ENCODE measurements around the gene HP. TPM values are rescaled to one million over a fixed set of nuclear protein-coding genes. Genes with fewer than 3 reads are reported as not detected.
A peak's percentile ranks its signal among the peaks of the same experiment; 100 is the strongest.

Gene HP
- total and polyA plus RNA-seq, 2 of the 13 experiments (the other 11 are each of a cell fraction or from before 2014, with no cell fraction given), result 387 to 524 TPM

DNA sequence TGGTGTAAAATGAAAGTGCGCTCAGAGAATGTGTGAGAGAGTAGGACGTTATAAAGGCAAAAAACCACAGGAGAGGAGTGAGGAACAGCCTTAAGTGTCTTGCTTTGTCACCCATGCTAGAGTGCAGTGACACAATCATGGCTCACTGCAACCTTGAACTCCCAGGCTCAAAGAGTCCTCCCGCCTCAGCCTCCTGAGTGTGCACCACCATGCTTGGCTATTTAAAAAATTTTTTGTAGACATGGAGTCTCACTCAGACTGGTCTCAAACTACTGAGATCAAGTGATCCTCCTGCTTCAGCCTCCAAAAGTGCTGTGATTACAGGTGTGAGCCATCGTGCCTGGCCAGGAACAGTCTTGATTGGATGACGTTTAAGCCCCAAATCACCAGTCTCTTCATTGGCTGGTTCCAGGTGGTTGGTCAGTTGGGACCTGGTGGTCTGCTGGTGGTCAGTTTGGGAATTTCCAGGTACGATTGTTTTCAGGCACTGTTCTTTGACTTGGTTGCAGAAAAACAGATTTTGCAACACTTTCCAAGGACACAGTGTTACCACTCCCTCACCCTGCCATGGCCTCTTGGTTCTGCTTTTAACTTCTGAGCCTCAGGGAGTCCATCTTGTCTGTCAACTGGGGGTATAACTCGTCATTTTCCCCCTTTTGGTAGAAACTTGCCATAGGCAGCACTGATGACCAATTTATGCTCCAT lies 24.6 kb upstream of the HP start (continued):
- TF ChIP-seq, protein P1, sequence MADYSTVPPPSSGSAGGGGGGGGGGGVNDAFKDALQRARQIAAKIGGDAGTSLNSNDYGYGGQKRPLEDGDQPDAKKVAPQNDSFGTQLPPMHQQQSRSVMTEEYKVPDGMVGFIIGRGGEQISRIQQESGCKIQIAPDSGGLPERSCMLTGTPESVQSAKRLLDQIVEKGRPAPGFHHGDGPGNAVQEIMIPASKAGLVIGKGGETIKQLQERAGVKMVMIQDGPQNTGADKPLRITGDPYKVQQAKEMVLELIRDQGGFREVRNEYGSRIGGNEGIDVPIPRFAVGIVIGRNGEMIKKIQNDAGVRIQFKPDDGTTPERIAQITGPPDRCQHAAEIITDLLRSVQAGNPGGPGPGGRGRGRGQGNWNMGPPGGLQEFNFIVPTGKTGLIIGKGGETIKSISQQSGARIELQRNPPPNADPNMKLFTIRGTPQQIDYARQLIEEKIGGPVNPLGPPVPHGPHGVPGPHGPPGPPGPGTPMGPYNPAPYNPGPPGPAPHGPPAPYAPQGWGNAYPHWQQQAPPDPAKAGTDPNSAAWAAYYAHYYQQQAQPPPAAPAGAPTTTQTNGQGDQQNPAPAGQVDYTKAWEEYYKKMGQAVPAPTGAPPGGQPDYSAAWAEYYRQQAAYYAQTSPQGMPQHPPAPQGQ (CRISPR knock-in tag; IDR thresholded peaks at IDR 0.05; ENCODE audit: borderline replicate concordance), result no peak
- TF ChIP-seq KAT7 (CRISPR knock-in tag; IDR thresholded peaks at IDR 0.05; ENCODE audit: borderline replicate concordance), result 0 out of 2 replicates have a peak, but pooled peaks have one; percentile 32
- peak; percentile 47; the same call in 1 of the 2 replicates for TF ChIP-seq BCL6 (CRISPR knock-in tag; IDR thresholded peaks at IDR 0.05)
- TF ChIP-seq ARNTL (CRISPR knock-in tag; IDR thresholded peaks at IDR 0.05), result no peak
- TF ChIP-seq, protein P2, sequence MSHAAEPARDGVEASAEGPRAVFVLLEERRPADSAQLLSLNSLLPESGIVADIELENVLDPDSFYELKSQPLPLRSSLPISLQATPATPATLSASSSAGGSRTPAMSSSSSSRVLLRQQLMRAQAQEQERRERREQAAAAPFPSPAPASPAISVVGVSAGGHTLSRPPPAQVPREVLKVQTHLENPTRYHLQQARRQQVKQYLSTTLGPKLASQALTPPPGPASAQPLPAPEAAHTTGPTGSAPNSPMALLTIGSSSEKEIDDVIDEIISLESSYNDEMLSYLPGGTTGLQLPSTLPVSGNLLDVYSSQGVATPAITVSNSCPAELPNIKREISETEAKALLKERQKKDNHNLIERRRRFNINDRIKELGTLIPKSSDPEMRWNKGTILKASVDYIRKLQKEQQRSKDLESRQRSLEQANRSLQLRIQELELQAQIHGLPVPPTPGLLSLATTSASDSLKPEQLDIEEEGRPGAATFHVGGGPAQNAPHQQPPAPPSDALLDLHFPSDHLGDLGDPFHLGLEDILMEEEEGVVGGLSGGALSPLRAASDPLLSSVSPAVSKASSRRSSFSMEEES (CRISPR knock-in tag; IDR thresholded peaks at IDR 0.05), result no peak
- peak; percentile 60; the same call in 1 of the 2 replicates for TF ChIP-seq ZBTB7B (CRISPR knock-in tag; IDR thresholded peaks at IDR 0.05)
- TF ChIP-seq, protein P3, sequence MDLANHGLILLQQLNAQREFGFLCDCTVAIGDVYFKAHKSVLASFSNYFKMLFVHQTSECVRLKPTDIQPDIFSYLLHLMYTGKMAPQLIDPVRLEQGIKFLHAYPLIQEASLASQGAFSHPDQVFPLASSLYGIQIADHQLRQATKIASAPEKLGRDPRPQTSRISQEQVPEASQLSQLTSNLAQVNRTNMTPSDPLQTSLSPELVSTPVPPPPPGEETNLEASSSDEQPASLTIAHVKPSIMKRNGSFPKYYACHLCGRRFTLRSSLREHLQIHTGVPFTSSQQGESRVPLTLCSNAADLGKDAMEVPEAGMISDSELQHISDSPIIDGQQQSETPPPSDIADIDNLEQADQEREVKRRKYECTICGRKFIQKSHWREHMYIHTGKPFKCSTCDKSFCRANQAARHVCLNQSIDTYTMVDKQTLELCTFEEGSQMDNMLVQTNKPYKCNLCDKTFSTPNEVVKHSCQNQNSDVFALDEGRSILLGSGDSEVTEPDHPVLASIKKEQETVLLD (CRISPR knock-in tag; IDR thresholded peaks at IDR 0.05; ENCODE audit: low read depth), result no peak
- TF ChIP-seq, protein P4, sequence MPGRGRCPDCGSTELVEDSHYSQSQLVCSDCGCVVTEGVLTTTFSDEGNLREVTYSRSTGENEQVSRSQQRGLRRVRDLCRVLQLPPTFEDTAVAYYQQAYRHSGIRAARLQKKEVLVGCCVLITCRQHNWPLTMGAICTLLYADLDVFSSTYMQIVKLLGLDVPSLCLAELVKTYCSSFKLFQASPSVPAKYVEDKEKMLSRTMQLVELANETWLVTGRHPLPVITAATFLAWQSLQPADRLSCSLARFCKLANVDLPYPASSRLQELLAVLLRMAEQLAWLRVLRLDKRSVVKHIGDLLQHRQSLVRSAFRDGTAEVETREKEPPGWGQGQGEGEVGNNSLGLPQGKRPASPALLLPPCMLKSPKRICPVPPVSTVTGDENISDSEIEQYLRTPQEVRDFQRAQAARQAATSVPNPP (CRISPR knock-in tag; IDR thresholded peaks at IDR 0.05), result no peak
- TF ChIP-seq SOX13 (IDR thresholded peaks at IDR 0.05), result no peak
- TF ChIP-seq SOX13 (CRISPR knock-in tag; conservative IDR thresholded peaks at IDR 0.05 in 1 of 2, IDR thresholded peaks at IDR 0.05 in 1 of 2), result peak in 1 of 2 experiments; percentile 47; a peak in 1 of 4 replicates
- TF ChIP-seq ZNF430 (CRISPR knock-in tag; IDR thresholded peaks at IDR 0.05), result 0 out of 2 replicates have a peak, but pooled peaks have one; percentile 45
- TF ChIP-seq ISL2 (CRISPR knock-in tag; IDR thresholded peaks at IDR 0.05), result no peak; the same call in 1 of the 2 replicates
- TF ChIP-seq CBX5 (CRISPR knock-in tag; IDR thresholded peaks at IDR 0.05; ENCODE audit: borderline replicate concordance), result no peak
- TF ChIP-seq NCOA2 (CRISPR knock-in tag; IDR thresholded peaks at IDR 0.05), result peak; percentile 55; the same call in 1 of the 2 replicates
- TF ChIP-seq KDM6A (CRISPR knock-in tag; IDR thresholded peaks at IDR 0.05; ENCODE audit: low read depth), result no peak
- peak; percentile 12; the same call in 1 of the 2 replicates for TF ChIP-seq SALL1 (CRISPR knock-in tag; IDR thresholded peaks at IDR 0.05)

Data from HepG2 (cell line).